Activated gamma-delta T cell treated with Interleukin-2 at 50 U/mL for 16 hours (primary cell): ENCODE results near the gene FOXQ1.
"Not testable (repeated sequence)": the region's sequence is repeated elsewhere in the genome, so short reads cannot be mapped to it uniquely, and the experiment has no call there.

Source experiments
- DNase-seq: peaks from one replicate; pipeline ENCODE4 v3.0.0-alpha.2; 2020

FOXQ1 gene

DNA sequence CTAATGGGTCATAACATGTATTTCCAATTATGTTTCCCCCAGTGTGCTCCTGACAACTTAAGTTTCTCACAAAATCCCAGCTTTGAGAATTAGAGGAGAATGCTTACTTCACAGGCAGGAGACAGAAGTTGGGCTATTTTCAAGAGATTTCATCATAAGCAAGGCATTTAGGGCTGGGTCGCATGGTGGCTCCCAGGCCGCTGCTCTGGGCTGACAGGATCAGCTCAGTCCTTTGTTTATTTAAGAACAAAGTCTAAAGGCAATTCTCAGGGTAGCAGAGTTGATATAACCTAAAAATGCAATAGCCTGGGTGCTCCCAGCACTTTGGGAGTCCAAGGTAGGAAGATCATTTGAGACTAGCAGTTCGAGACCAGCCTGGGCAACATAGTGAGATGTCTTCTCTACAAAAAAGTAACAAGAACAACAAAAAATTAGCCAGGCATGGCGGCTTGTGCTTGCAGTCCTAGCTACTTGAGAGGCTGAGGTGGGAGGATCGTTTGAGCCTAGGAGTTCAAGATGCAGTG is 10.9 kb downstream of the FOXQ1 start:
- DNase-seq, result no peak

DNA sequence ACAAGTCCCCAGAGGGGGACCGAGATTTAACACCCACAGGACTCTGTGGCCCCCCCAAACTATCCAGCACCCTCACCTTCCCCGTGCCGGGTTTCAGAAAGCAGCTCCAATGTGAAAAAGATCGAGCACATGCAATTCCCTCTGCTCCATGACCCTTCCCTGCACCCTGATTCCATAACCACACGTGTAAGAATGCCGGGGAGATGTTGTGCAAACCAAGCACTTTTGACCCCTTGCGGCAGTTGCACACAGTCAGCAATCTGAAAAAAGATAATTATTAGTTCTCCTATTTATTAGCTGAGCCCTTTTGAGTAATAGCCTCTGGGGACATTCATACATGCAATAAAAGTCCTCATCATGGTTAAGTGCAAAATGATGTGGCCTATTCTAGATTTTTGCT is 13.0 kb downstream of the FOXQ1 start:
- DNase-seq, result no peak

DNA sequence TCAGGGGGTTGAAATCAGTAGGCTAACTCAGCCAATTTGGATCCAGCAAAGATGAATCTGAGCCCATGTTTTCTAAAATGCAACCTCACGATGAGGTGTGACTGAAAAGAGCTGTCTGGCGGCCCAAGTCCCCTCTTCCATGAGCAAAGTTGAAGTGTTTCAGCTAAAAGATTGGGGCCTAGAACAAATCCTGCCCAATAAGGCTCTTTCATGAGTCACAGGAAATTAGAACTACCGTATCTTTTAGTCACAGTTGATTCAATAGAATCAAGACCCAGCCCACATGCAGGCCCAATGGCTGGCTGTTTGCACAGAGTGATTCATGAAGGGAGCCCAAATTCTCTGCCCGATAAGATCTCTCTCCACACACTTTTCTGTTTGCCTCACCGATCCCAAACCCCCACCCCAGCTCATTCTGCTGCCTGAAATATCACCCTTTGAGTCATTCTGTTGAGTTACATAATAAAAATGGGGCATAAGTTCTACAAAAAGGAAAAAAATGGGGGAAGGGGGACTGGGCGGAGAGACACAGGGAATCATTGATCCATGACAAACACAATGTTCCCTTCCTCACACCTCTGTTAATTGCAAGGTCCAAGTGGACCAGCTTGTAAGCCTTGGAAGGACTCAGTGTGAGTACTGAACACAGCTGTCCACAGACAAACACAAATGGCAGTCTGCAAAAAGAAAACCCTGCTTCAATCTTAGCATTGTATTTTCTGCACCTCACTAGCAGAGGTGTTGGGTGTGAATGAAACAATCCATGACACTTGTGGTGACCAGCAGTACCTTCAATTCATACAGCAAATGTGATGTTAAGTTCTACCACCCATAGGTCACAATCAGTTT is 13.8 kb downstream of the FOXQ1 start:
- no peak for DNase-seq

DNA sequence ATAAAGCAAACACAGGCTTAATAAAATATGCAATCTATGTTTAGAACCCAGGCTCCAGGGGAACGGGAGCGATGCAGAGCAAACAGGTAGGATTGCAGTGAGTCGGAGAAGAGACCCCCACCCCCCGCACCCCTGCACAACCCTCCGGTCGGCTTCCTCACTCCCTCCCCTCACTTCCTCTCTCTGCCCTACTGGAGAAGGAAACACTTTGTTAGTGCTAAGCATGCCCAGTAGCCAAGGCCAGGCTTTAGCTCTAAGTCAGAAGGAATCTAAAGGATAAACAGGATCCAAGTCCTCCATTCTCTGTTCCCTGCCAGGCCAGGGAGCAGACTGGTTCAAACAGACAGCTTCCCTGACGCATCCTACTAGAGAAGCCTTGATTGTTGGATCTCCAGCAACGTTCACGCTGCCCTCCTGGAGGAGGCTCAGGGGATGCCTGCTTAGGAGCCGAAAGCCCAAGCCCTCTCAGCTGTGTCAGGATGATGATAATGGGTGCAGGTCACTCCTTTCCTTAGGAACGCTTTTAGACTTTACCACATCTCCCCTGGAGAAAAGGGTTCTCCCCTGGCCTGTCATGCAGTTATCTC is 14.7 kb downstream of the FOXQ1 start:
- DNase-seq, result no peak

DNA sequence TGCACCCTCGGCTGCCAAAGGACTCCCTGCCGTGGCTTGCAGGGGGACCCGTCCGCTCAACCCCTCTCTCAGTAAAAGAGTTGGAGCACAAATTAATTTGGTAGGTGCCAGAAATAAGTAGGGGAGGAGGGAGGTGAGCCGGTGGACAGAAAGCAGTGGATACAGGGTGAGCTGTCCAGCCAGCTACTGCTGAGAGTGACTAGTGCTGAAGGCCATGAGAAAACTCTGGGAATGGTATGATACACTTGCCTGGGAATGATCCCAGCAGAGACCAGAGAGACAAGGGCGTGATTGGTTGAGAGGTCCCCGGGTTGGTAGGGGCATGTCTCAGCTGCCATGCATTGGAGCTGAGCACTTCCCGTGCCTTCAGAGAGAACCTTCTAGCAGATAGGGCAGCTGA is 15.7 kb downstream of the FOXQ1 start:
- no peak for DNase-seq

DNA sequence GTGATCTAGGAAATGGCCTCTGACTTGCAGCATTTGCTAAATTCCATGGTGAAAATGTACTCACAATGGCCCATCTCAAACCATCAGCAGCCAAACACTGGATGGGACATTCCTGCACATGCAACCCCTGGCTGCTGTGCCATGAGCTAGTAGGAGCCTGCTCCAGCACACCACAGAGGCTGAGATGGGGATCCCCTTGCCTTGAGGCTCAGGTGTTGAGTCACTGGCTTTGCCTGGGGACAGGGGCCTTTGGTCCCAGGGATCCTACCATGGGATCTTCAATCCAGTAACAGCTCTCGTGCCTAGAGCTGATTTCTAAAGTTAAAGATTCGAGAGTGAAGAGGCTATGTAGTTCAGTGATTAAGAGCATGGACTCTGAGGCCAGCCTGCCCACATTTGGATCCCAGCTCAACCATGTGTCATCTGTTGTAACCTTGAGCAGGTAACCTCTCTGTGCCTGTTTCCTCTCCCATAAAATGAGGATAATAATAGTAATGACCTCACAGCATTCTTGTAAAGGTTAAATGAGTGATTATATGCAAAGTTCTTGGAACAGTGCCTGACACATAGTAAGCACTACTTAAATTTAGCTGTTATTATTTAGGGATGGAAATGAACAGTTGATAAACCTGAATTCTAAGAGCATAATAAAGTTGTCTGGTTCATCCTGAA is 16.4 kb downstream of the FOXQ1 start:
- DNase-seq, result no peak

DNA sequence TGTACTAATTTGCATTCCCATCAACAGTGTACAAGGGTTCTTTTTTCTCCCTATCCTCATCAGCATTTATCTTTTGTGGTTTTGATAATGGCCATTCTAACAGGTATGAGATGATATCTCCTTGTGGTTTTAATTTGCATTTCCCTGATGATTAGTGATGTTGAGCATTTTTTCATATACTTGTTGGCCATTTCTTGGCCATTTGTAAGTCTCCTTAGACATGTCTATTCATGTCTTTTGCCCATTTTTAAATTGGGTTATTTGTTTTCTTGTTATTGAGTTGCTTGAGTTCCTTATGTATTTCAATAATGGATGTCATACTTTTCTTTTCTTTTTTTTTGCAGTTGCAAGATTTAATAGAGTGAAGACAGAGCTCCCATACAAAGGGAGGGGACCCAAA is 17.8 kb downstream of the FOXQ1 start:
- DNase-seq, result no peak

DNA sequence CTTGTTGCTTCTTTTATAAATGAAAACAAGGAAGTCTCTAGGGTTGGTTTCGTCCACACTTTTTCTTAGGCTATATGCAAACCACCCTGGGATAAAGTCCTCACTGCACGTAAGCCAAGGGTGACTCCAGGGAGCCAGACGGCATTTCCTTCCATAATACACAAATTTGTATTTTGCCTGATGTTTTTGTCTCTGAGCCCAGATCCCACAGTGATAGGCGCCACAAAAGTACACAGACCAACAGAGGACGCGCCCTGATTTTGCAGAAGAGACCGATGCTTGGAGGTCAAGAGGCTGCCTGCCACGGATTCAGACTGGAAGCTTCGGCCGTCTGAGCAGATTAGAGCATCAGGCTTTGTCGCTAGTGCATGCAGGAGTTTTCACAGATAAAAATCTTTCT is 22.8 kb downstream of the FOXQ1 start:
- DNase-seq, result no peak

DNA sequence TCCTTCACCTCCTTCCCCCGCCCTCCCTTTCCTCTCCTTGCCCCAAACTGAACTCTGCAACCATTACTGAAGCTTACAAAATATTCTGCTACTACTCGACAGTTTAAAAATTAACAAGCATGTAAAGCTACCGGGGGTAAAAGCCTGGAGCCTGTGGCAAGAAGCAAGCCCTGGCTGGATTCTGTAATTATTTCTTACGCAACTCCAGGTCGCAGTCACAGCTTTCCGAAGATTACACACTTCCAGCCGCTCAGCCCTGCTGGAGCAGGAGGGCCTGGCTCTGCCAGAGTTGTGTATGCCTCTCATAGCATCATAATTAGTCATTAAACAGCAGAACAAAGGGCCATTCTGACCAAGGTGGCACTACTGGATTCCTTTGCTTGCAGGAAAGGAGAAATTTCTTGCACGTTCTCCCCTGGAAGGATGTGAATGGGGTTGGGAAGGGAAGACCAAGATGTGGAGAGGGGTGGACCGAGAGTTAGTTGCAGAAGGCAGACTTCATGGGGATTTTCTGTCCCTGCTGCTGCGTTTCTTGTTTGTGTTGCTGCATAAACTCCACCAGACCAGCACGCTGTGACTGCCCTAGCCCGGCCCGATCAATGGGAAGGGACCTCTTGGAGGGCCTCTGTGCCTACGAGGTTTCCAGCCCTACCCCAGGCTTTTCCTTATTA is 23.6 kb downstream of the FOXQ1 start:
- DNase-seq, result no peak

DNA sequence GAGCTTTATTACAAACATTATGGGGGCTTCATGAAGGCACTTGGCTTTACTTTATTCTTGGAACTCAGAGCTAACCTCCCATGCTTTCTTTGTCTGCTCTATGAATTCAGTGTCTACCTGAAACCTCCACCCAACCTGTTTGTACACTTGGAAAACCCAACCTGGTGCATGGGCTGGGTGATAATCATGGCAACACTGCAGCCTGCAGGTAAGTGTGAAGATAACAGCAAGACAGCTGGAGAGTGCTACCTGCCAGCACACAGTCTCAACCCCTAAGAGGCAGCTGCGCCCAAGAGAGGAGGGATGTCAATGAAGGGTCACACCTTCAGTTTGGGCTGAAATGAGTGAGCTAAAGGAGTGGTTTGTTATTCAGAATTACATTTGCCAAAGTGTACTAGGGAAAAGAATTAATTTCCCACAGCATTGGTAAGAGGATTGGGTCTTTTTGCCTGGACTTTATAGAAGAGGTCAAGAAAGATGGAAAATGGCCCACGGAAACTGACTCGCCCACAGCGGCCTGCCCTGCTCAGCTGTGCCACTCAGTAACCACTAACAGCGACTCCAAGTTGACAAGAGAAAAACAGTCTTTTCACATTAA is 24.4 kb downstream of the FOXQ1 start:
- DNase-seq, result no peak

DNA sequence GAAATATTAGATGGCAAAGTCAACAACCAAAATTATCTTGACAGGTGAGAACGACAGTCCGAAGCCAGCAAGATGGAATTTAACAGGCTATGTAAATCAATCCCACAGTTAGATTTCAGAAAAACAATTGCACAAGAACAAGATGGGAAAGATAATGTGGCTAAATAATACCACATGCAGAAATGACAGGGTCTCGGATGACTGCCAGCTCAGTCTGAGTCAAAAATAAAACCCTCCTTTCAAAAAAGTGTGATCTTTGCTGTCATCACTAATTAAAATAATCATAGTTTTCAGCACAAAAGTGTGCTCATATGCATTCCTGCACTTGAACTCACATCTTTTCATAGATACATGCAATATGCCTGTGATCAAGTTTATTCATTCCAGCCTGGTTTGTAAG is 25.9 kb downstream of the FOXQ1 start:
- no peak for DNase-seq

DNA sequence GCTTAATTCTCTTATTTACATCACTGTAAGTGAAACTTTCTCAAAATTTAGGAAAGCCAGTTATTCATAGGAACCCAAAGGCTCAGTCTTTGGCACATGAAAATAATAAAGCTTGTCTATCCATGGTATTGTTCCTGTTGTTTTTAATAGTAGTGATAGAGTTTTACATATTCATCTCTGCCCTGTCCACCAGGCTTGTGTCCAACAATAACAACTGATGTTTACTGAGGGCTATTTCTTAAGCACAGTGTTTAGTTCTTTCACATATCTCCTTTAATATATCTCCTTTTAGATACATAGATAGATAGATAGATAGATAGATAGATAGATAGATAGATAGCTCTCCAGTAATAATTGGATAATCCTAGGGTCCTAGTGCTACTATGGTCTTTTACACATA is 34.2 kb downstream of the FOXQ1 start:
- DNase-seq, result no peak

DNA sequence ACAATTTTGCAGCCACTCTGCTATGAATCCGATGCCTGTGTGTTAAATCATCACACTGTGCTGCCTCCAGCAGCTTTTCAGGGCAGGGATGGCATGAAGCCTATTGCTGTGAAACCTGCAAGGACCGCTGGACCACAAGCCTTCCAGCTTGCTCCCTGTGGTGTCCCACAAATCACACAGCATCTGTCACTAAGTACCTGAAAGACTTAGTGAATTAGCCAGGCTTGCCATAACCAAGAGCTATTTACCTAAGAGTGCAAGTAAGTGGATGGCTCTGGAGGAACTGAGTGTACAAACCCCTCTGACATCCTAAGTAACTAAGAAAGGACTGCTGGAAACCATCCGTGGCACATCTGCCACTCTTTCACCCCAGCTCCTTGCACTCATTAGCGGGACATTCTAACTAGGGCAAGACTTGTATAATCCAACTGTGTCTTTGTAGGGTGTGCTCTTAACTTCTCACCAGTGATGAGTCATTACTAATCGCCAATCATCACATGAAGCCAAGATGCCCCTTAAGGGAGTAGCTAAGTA is 34.7 kb downstream of the FOXQ1 start:
- no peak for DNase-seq

DNA sequence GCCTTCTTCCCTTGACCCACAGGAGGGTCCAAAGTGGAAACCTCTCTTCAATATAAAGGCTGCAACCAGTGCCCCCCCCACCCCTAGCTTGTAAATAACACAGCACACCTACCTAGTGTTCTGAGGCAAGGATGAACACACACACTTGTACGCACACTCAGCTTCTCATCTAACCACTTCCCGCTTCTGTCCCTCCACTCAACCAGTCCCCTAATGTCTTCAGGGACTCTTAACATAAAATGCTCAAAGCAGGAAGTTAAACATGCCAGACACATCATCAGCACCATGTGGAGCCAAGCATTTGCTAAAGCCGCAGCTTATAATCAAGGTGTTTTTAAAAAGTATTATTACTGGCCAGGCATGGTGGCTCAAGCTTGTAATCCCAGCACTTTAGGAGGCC is 35.3 kb downstream of the FOXQ1 start:
- no peak for DNase-seq

DNA sequence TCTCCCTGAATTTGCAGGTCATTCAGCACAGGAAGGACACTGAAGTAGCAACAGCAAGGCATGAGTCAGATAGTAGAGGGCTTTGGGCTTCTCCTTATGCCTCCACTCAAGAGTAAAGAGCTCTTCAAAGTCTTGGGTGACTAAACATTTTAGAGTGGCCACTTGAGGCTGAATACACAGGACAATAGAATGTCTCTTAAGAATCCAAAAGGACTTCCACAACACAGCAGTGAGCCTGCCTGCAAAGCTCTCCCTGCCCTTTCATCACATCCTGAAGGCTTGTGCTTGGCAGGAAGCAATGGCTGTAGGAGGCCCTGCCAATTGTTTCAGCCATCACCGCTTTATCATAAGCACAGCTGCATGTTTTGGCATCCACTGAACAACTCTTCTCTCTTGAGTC is 36.8 kb downstream of the FOXQ1 start:
- no peak for DNase-seq

DNA sequence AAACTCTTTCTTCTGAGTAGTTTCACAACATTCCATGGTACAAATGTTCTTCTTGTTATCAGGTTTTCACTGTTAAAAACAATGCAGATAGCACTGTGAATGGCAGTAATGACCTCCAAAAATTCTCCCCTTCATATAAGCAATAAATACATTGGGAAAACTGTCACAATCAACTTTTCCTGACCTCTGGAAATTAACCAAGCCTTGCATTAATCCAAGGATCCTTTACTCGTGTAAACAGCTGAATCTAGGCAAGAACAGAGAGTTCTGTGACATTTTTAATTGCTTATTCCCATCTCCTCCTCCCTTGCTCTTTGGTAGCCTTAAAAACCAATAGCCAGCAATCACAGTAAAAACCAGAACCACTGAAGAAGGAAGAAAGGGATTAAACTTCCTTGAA is 37.8 kb downstream of the FOXQ1 start:
- DNase-seq, result no peak

DNA sequence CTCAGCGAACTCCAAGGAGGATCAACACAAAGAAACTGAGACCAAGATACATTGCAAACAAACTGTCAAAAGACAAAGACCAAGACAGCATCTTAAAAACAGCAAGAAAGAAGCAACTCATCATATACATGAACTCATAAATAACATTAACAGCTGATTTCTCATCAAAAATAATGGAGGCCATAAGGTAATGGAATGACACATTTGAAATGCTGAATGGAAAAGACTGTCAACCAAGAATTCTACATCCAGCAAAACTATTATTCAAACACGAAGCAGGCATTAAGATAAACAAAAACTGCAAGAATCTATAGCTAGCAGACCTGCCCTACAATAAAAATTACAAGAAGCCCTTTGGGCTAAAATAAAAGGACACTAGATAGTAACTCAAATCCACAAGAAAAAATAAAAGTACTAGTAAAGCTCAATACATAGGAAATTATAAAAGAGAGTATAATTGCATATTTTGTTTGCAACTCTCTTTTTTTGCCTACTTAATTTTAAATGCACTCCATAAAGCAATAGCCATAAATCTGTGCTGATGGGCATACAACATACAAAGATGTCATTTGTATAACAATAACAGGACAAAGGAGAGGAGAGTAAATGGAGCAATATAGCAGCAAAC is 39.6 kb downstream of the FOXQ1 start:
- DNase-seq, result no peak

DNA sequence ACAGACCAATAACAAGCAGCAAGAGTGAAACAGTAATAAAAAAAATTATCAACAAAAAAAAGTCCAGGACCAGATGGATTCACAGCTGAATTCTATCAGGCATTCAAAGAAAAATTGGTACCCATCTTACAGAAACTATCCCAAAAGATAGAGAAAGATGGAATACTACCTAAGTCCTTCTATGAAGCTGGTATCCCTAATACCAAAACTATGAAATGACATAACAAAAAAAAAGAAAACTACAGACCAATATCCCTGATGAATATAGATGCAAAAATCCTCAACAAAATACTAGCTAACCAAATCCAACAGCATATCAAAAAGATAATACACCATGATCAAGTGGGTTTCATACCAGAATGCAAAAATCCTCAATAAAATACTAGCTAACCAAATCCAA is 43.2 kb downstream of the FOXQ1 start:
- not testable (repeated sequence) for DNase-seq

DNA sequence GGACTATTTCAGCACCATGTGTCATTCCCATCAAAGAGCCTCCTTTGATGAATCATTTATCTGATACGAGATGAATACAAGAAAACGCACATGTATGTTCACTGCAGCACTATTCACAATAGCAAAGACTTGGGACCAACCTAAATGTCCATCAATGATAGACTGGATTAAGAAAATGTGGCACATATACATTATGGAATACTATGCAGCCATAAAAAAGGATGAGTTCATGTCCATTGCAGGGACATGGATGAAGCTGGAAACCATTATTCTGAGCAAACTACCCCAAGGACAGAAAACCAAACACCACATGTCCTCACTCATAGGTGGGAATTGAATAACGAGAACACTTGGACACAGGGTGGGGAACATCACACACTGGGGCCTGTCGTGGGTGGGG is 49.8 kb downstream of the FOXQ1 start:
- DNase-seq, result not testable (repeated sequence)

DNA sequence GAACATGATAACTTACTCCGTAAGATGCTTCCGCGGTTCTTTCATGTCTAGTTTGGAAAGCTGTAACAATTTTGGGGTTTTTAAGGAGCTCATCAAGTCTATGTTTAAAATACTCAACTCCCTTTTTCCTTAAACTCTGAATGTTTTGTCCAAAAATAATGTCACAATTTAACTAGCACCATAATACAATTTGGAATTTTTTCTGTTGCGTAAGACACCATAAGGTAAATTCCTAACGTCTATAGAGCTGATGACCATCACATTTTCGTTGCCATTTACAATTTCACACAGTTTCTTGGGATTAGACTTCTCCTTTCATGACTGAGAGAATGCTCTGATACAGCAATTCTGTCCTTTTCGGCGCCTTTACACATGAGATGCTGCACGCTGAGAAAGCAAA is 50.7 kb downstream of the FOXQ1 start:
- no peak for DNase-seq

DNA sequence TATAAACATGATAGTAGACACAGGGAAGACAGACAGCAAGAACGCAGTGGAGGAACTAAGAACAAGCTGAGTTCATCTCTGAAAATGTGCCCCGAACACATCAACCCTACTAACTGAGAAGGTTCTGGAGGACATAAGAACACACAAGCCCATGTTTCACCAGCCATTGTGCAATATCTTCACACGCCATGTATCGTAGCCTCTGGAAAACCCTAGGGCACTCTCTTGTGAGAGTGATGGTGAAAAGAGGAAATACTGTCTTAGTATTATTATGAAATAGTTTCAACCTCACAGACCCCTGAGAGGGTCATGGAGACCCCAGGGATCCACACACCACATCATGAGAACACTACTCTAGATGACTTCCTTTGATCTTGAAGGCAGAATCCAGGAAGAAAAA is 51.4 kb downstream of the FOXQ1 start:
- no peak for DNase-seq
